Neuron (in vitro differentiated cells): Measurements from ENCODE around the gene ARHGAP29.

Source experiments
- H2AFZ ChIP-seq: one replicate; pipeline ENCODE4 v1.6.1; 2013; ENCODE audit warnings: low read depth, mild to moderate bottlenecking, inconsistent platforms, low read length, moderate library complexity
- H3K27me3 ChIP-seq: one replicate; pipeline ENCODE4 v1.6.1; 2013; ENCODE audit warnings: low read length; ENCODE audit not compliant: insufficient read depth
- H3K36me3 ChIP-seq: one replicate; pipeline ENCODE4 v1.6.1; 2013; ENCODE audit warnings: low read length; ENCODE audit not compliant: insufficient read depth
- H3K4me1 ChIP-seq: one replicate; pipeline ENCODE4 v1.6.1; 2013; ENCODE audit warnings: low read length; ENCODE audit not compliant: insufficient read depth
- H3K4me3 ChIP-seq: 2 replicates; pipeline ENCODE4 v1.5.1; 2013; ENCODE audit warnings: mild to moderate bottlenecking, low read length, moderate library complexity
- H3K9me3 ChIP-seq: one replicate; pipeline ENCODE4 v1.6.1; 2013; ENCODE audit warnings: low read length

ARHGAP29 gene

GRCh38 chr1:94274561-94274960 lies 37.2 kb upstream of the ARHGAP29 start:
- no peak overlapping the region for H3K4me3 ChIP-seq
- H3K36me3 ChIP-seq = no peaks in the 10 kb centered on the region
- no peaks in the 10 kb centered on the region for H3K9me3 ChIP-seq
- H3K27me3 ChIP-seq = peaks cover 4% of the 10 kb centered on the region
- no peak overlapping the region for H2AFZ ChIP-seq
- H3K4me1 ChIP-seq = peaks cover 6% of the 10 kb centered on the region

- no peak overlapping the region for H3K4me3 ChIP-seq
- H3K36me3 ChIP-seq = no peaks in the 10 kb centered on the region
- peaks cover 6% of the 10 kb centered on the region for H3K4me1 ChIP-seq
- peaks cover 4% of the 10 kb centered on the region for H3K27me3 ChIP-seq
- no peaks in the 10 kb centered on the region for H3K9me3 ChIP-seq
- H2AFZ ChIP-seq = no peak overlapping the region
These were observed 35.7 kb upstream of the ARHGAP29 start for GRCh38 chr1:94273111-94273510.

- no peak overlapping the region for H3K4me3 ChIP-seq
- no peak overlapping the region for H2AFZ ChIP-seq
- H3K9me3 ChIP-seq = no peaks in the 10 kb centered on the region
- H3K4me1 ChIP-seq = peaks cover 6% of the 10 kb centered on the region
- no peaks in the 10 kb centered on the region for H3K36me3 ChIP-seq
- H3K27me3 ChIP-seq = peaks cover 4% of the 10 kb centered on the region
These were observed 35.0 kb upstream of the ARHGAP29 start for GRCh38 chr1:94272388-94272787.

GRCh38 chr1:94271373-94271772 lies 34.0 kb upstream of the ARHGAP29 start:
- no peaks in the 10 kb centered on the region for H3K9me3 ChIP-seq
- no peaks in the 10 kb centered on the region for H3K4me1 ChIP-seq
- H3K4me3 ChIP-seq = no peak overlapping the region
- H2AFZ ChIP-seq = no peak overlapping the region
- peaks cover 4% of the 10 kb centered on the region for H3K27me3 ChIP-seq
- H3K36me3 ChIP-seq = no peaks in the 10 kb centered on the region

- Histone ChIP-seq H3K4me1 (no peaks in the 10 kb centered on the region), H3K9me3 (no peaks in the 10 kb centered on the region), H2AFZ (no peak overlapping the region), H3K36me3 (no peaks in the 10 kb centered on the region), H3K4me3 (no peak overlapping the region), H3K27me3 (peaks cover 4% of the 10 kb centered on the region)
These were observed 33.4 kb upstream of the ARHGAP29 start for GRCh38 chr1:94270801-94271203.

- H3K4me1 ChIP-seq = no peaks in the 10 kb centered on the region
These were observed 32.5 kb upstream of the ARHGAP29 start for GRCh38 chr1:94269921-94270320.

GRCh38 chr1:94265906-94266305 lies 28.5 kb upstream of the ARHGAP29 start:
- no peaks in the 10 kb centered on the region for H3K4me1 ChIP-seq
- H3K36me3 ChIP-seq = no peaks in the 10 kb centered on the region
- H3K9me3 ChIP-seq = no peaks in the 10 kb centered on the region
- H3K27me3 ChIP-seq = no peaks in the 10 kb centered on the region
- no peak overlapping the region for H3K4me3 ChIP-seq
- no peak overlapping the region for H2AFZ ChIP-seq

More at GRCh38 chr1:94269921-94270320, 32.5 kb upstream of the ARHGAP29 start:
- no peaks in the 10 kb centered on the region for H3K9me3 ChIP-seq
- H3K4me3 ChIP-seq = no peak overlapping the region
- peaks cover 4% of the 10 kb centered on the region for H3K27me3 ChIP-seq
- H2AFZ ChIP-seq = no peak overlapping the region
- H3K36me3 ChIP-seq = no peaks in the 10 kb centered on the region

GRCh38 chr1:94265011-94265422 lies 27.6 kb upstream of the ARHGAP29 start:
- H3K36me3 ChIP-seq = no peaks in the 10 kb centered on the region
- H3K4me3 ChIP-seq = no peak overlapping the region
- H3K27me3 ChIP-seq = no peaks in the 10 kb centered on the region
- H3K9me3 ChIP-seq = no peaks in the 10 kb centered on the region
- no peak overlapping the region for H2AFZ ChIP-seq
- no peaks in the 10 kb centered on the region for H3K4me1 ChIP-seq

- H3K4me1 ChIP-seq = no peaks in the 10 kb centered on the region
- no peak overlapping the region for H3K4me3 ChIP-seq
- peaks cover 2% of the 10 kb centered on the region for H3K9me3 ChIP-seq
- no peaks in the 10 kb centered on the region for H3K27me3 ChIP-seq
- no peaks in the 10 kb centered on the region for H3K36me3 ChIP-seq
- no peak overlapping the region for H2AFZ ChIP-seq
These were observed 23.4 kb upstream of the ARHGAP29 start for GRCh38 chr1:94260635-94261387.

- peaks cover 2% of the 10 kb centered on the region for H3K9me3 ChIP-seq
- no peaks in the 10 kb centered on the region for H3K4me1 ChIP-seq
- no peak overlapping the region for H3K4me3 ChIP-seq
- H3K36me3 ChIP-seq = no peaks in the 10 kb centered on the region
- no peaks in the 10 kb centered on the region for H3K27me3 ChIP-seq
- no peak overlapping the region for H2AFZ ChIP-seq
These were observed 22.4 kb upstream of the ARHGAP29 start for GRCh38 chr1:94259635-94260289.

GRCh38 chr1:94258873-94259331 lies 21.5 kb upstream of the ARHGAP29 start:
- H2AFZ ChIP-seq = no peak overlapping the region
- no peaks in the 10 kb centered on the region for H3K36me3 ChIP-seq
- no peak overlapping the region for H3K4me3 ChIP-seq
- H3K9me3 ChIP-seq = peaks cover 2% of the 10 kb centered on the region
- H3K4me1 ChIP-seq = no peaks in the 10 kb centered on the region
- peaks cover 7% of the 10 kb centered on the region for H3K27me3 ChIP-seq

- Histone ChIP-seq H2AFZ (no peak overlapping the region), H3K9me3 (peaks cover 2% of the 10 kb centered on the region), H3K4me3 (no peak overlapping the region), H3K27me3 (peaks cover 8% of the 10 kb centered on the region), H3K4me1 (no peaks in the 10 kb centered on the region), H3K36me3 (no peaks in the 10 kb centered on the region)
These were observed 20.1 kb upstream of the ARHGAP29 start for GRCh38 chr1:94257444-94257843.

GRCh38 chr1:94255476-94255875 lies 18.1 kb upstream of the ARHGAP29 start:
- Histone ChIP-seq H3K4me3 (no peak overlapping the region), H3K4me1 (no peaks in the 10 kb centered on the region), H2AFZ (no peak overlapping the region), H3K36me3 (no peaks in the 10 kb centered on the region), H3K9me3 (peaks cover 2% of the 10 kb centered on the region), H3K27me3 (peaks cover 18% of the 10 kb centered on the region)
